Brain microvascular endothelial cell (primary cell): ENCODE data around the gene TAX1BP1.

Experiments
- DNase-seq: peaks from one replicate; pipeline ENCODE4 v3.0.0-alpha.2; 2020
- H3K27ac ChIP-seq: fragments of 250-450 bp; sonication (Bioruptor Pico); 2 replicates; pipeline ENCODE4 v1.5.1; 2020; ENCODE audit warnings: mild to moderate bottlenecking, moderate library complexity
- H3K27me3 ChIP-seq: fragments of 250-450 bp; sonication (Bioruptor Pico); replicated peaks from 2 replicates; pipeline ENCODE4 v1.5.1; 2020; ENCODE audit warnings: mild to moderate bottlenecking
- H3K36me3 ChIP-seq: fragments of 250-450 bp; sonication (Bioruptor Pico); replicated peaks from 2 replicates; pipeline ENCODE4 v1.5.1; 2020; ENCODE audit warnings: mild to moderate bottlenecking
- H3K4me3 ChIP-seq: 2 replicates; pipeline ENCODE4 v1.5.1; 2011; ENCODE audit warnings: low read depth, mild to moderate bottlenecking, control low read depth, low read length, moderate library complexity
- CTCF ChIP-seq: IDR thresholded peaks from 2 replicates; pipeline ENCODE4 v1.5.1; 2011; ENCODE audit warnings: low read depth, mild to moderate bottlenecking, moderate library complexity, low read length, control low read depth, inconsistent platforms; ENCODE audit errors: missing control alignments
- in situ Hi-C: cut with HindIII; loops from 2 replicates; pipeline ENCODE4 v1.10.0; 2017; ENCODE audit warnings: low sequenced_read_pairs, low pct_ligation_motif_present

TAX1BP1 gene

GRCh38 chr7:27866256-27866655, 126.3 kb downstream of the TAX1BP1 start:
- TF ChIP-seq CTCF: no peak
- in situ Hi-C loops: no loop called here
- DNase-seq: no peak
- no peak overlapping the region for H3K27ac ChIP-seq
- H3K4me3 ChIP-seq: no peak overlapping the region
- no peaks in the 10 kb centered on the region for H3K27me3 ChIP-seq
- no peaks in the 10 kb centered on the region for H3K36me3 ChIP-seq

GRCh38 chr7:27866828-27867672, 127.1 kb downstream of the TAX1BP1 start:
- no peak for TF ChIP-seq CTCF
- in situ Hi-C loops: no loop called here
- Histone ChIP-seq H3K36me3 (no peaks in the 10 kb centered on the region), H3K27me3 (no peaks in the 10 kb centered on the region), H3K4me3 (no peak overlapping the region), H3K27ac (no peak overlapping the region)
- DNase-seq: no peak

- Histone ChIP-seq H3K4me3 (no peak overlapping the region), H3K27me3 (no peaks in the 10 kb centered on the region), H3K27ac (no peak overlapping the region), H3K36me3 (no peaks in the 10 kb centered on the region)
- in situ Hi-C loops: no loop called here
- peak; percentile 20 for DNase-seq
- TF ChIP-seq CTCF: no peak
These were observed 128.2 kb downstream of the TAX1BP1 start for GRCh38 chr7:27868131-27868550.

GRCh38 chr7:27869056-27869455, 129.1 kb downstream of the TAX1BP1 start:
- Histone ChIP-seq H3K27ac (no peak overlapping the region), H3K36me3 (no peaks in the 10 kb centered on the region), H3K4me3 (no peak overlapping the region), H3K27me3 (no peaks in the 10 kb centered on the region)
- no peak for DNase-seq
- no peak for TF ChIP-seq CTCF
- in situ Hi-C loops: no loop called here

GRCh38 chr7:27870595-27870994, 130.6 kb downstream of the TAX1BP1 start:
- Histone ChIP-seq H3K36me3 (no peaks in the 10 kb centered on the region), H3K27me3 (no peaks in the 10 kb centered on the region), H3K4me3 (no peak overlapping the region), H3K27ac (no peak overlapping the region)
- no peak for DNase-seq
- in situ Hi-C loops: no loop called here
- TF ChIP-seq CTCF: no peak

GRCh38 chr7:27871086-27871485, 131.1 kb downstream of the TAX1BP1 start:
- Histone ChIP-seq H3K27me3 (no peaks in the 10 kb centered on the region), H3K27ac (no peak overlapping the region), H3K36me3 (no peaks in the 10 kb centered on the region), H3K4me3 (no peak overlapping the region)
- TF ChIP-seq CTCF: no peak
- in situ Hi-C loops: no loop called here
- no peak for DNase-seq
